Myocyte (in vitro differentiated cells): ENCODE data around the gene TXNRD1. TPM values are rescaled to one million over a fixed set of nuclear protein-coding genes. Genes with fewer than 3 reads are reported as not detected.
"Not testable (repeated sequence)": the region's sequence is repeated elsewhere in the genome, so short reads cannot be mapped to it uniquely, and the experiment has no call there.

Experiments used
- DNase-seq: peaks from one replicate; pipeline ENCODE4 v3.0.0-alpha.2; 2012; ENCODE audit warnings: low read depth
- polyA plus RNA-seq: library from polyadenylated mRNA; unstranded; fragments of >200 nt; gene quantifications from one replicate; pipeline ENCODE4 v1.2.1, GENCODE V29; 2012; ENCODE audit warnings: missing spikeins
- total RNA-seq: library from RNA; depleted of rRNA; stranded (reverse); fragments of >200 nt; gene quantifications from 2 replicates; pipeline ENCODE4 v1.2.3, GENCODE V29; 2014

Gene TXNRD1
- total RNA-seq, result 127 and 185 TPM in 2 replicates
- polyA plus RNA-seq, result 112 TPM

GRCh38 chr12:104215638-104216297 lies at the start of gene TXNRD1:
Gene TXNRD1 (plus strand): TSS chr12:104215779. CDS start chr12:104215803, 24 bp downstream.
- DNase-seq, result peak; percentile 75

GRCh38 chr12:104165801-104166200 lies 49.8 kb upstream of the TXNRD1 start:
- no peak for DNase-seq

- DNase-seq, result peak; percentile 21
These were observed 49.1 kb upstream of the TXNRD1 start for GRCh38 chr12:104166465-104166864.

GRCh38 chr12:104167519-104168458 lies 47.8 kb upstream of the TXNRD1 start:
- no peak for DNase-seq

GRCh38 chr12:104168596-104168995 lies 47.0 kb upstream of the TXNRD1 start:
- DNase-seq, result no peak

GRCh38 chr12:104171785-104172569 lies 43.6 kb upstream of the TXNRD1 start:
- no peak for DNase-seq

- DNase-seq, result no peak
These were observed 43.0 kb upstream of the TXNRD1 start for GRCh38 chr12:104172570-104172947.

- not testable (repeated sequence) for DNase-seq
These were observed 41.8 kb upstream of the TXNRD1 start for GRCh38 chr12:104173804-104174203.

GRCh38 chr12:104175726-104176247 lies 39.8 kb upstream of the TXNRD1 start:
- no peak for DNase-seq

GRCh38 chr12:104177336-104177662 lies 38.3 kb upstream of the TXNRD1 start:
- no peak for DNase-seq

GRCh38 chr12:104177663-104178501 lies 37.7 kb upstream of the TXNRD1 start:
- peak; percentile 82 for DNase-seq

GRCh38 chr12:104180374-104180773 lies 35.2 kb upstream of the TXNRD1 start:
- DNase-seq, result no peak

GRCh38 chr12:104181313-104181712 lies 34.3 kb upstream of the TXNRD1 start:
- peak; percentile 14 for DNase-seq

GRCh38 chr12:104182144-104182543 lies 33.4 kb upstream of the TXNRD1 start:
- peak; percentile 54 for DNase-seq

GRCh38 chr12:104182621-104183378 lies 32.8 kb upstream of the TXNRD1 start:
- no peak for DNase-seq

- DNase-seq, result no peak
These were observed 32.1 kb upstream of the TXNRD1 start for GRCh38 chr12:104183443-104183842.

- no peak for DNase-seq
These were observed 28.0 kb upstream of the TXNRD1 start for GRCh38 chr12:104187446-104188155.

GRCh38 chr12:104188534-104188933 lies 27.0 kb upstream of the TXNRD1 start:
- no peak for DNase-seq

GRCh38 chr12:104189915-104190555 lies 25.5 kb upstream of the TXNRD1 start:
- no peak for DNase-seq
